HG02938 (cell line): Measurements from ENCODE around the gene TMEM63C.

Source experiments
- ATAC-seq: cut with Tn5 transposase; IDR thresholded peaks from one replicate; pipeline ENCODE4 v1.9.1; 2021; ENCODE audit warnings: mild to moderate bottlenecking, moderate library complexity; ENCODE audit not compliant: unreplicated experiment

Gene TMEM63C

DNA sequence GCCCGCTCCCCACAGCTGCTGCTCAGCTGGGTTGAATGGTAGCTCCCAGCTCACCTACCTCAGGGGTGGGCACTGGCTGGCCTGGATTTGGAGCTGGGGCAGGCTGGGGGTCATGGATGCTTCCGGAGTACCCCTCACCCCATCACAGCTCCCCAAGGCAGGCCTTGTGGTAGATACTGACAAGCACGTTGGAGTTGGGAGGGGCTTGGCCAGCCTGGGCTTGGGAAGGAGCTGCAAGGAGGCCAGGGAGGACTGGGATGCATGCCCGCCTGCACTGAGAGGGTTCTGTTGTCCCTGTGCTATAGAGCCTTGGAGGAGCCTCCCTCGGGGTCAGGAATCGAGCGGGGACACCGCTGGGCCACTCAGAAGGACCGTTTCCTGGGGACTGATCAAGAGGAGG lies 14.2 kb downstream of the TMEM63C start:
- ATAC-seq: no peak

DNA sequence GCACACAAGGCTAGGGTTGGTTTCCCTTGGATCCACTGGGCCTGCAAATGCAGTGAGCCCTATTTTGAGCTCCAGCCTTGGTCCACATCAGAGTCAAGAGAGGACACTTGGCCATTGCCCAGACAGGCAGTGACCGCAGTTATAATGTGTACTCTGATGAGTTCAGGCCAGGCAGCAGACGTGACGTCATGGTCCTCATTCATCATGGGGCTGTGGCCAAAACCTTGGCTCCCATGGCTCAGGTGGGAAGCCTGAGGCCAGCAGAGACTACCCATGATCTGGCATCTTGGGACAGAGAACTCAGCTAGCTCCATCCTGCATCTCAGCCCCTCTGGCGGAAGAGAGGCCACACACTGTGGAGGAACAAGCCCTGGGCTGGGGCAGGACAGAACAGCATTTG lies 16.4 kb downstream of the TMEM63C start:
- no peak for ATAC-seq

DNA sequence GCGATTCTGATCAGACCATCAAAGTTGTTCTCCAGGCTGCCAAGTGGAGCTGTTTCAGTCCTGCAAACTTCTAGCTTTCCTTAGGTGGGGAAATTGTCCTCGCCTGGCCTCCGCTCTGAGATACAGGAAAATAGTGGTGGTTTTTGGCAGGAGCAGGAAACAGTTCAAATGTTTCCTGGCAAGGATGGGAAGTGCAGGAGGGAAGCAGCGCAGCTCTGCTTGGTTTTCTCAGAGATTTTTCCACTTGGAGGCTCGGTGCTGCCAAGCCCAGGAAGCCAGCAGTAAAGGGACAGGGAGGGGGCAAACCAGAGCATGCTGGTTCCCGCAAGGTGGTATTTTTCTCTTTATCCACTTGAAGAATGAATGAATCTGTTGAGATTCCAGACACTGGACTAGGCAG lies 17.0 kb downstream of the TMEM63C start:
- ATAC-seq: no peak

DNA sequence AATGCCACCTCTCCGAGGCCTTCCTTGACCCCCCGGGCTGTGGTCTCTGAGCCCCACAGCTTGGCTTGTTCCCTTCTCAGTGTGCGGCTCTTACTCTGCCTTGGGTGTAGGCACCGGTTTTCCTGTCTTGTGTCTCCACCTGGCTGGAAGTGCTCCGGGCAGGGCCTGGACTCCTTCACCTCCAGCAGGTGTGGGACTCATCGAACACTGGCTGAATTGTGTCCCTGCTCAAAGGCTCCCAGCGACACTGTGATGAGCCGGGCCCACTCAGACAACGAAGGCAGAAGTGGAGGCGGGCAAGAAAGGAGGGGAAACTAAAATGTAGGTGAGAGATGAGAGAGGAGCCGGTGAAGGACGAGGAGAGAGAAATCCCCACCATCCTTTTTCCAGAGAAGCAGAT lies 18.0 kb downstream of the TMEM63C start:
- ATAC-seq: no peak

DNA sequence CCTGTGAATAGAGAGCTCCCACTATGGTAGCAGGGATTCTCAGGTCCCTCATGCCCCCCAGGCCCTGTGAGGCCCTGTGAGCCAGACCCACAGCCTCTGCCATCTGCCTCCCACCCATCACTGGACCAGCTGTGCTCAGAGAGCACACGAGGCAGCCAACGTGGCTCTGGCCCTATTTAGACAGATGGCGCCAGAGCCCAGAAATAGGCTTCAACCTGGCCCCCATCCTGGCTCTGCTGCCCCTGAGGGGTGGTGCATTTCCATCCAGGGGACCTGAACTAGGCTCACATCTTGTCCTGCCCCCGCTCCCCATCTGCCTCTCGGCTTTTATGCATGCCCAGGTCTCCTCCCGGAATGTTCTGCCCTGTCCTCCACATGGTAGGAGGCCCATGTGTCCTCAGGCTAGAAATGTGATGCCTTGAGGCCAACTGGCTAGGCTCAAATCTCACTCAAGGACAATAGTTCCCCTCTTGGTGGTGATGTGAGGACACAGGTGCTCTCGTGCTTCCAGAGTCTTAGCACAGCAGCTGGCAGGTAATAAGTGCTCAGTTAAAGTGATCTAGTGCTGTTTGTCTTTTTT lies 18.9 kb downstream of the TMEM63C start:
- no peak for ATAC-seq

DNA sequence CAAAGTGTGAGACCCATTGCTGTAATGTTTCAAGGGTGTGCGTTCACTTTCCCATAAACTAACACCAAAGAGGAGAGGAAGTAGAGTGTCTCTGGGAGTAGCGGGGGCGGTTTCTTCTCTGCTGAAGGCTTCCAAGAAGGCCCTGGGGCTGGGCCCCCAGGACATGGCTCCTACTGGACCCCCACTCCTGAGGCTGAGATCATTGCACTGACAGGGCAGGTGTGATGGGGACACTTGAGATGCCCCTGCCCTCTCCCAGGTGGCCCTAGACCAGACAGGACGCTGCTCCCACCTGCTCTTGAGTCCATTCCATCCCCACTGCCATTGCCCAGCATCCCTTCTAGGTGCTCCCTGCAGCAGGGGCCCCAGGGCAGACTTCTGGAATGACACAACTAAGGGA lies 20.1 kb downstream of the TMEM63C start:
- no peak for ATAC-seq

DNA sequence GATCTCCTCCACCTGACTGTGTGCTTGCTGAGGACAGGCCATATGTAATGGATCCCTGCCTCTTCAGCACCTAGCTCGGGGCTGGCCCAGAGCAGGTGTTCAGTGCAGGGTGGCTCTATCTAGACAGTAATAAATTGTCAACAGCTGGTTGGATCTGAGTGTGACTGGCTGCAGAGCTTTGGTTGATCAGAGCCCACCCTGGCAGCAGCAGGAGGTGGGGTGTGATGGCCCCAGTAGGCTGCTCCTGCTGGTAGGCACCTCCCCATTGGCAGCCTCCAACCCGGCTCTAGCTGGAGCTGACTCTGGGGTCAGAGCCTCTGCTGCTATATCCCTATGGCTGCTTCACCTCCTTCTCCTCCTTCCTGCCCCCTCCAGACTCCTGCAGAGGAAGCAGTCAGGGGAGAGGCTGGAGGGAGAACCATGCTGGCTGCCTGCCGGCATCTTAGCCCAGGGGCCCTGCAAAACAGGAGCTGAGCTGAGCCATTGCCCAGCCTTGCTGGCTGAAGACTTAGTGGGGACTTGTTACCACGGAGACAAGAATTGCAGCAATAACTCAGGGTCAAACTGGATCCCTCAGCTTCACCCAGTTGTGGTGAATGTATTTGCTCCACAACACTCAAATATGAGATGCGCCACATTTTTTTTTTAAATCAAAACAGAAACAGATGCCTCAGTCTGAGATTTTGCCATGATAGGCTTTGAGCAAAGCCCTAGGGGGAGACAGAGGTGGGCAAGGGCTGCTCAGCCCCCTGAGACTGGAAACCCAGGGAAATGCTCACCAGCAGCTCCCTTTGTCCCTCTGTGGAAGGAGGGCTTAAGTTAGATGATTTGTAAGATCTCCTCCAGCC lies 22.2 kb downstream of the TMEM63C start:
- no peak for ATAC-seq

DNA sequence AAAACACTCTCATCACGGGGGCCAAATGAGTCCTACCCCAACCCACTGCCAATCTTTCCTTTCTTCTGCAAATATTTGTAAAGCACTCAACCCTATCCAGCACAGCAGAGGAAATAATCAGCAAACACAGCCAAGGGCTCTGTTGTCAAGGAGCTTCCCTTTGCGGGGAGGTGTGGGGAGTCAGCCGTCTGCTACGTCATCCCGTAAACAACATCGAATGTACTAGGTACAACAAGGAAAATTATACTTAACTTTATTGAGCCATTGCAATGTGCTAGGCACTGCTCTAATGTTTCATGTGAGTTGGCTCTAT lies 22.8 kb downstream of the TMEM63C start:
- ATAC-seq: no peak

DNA sequence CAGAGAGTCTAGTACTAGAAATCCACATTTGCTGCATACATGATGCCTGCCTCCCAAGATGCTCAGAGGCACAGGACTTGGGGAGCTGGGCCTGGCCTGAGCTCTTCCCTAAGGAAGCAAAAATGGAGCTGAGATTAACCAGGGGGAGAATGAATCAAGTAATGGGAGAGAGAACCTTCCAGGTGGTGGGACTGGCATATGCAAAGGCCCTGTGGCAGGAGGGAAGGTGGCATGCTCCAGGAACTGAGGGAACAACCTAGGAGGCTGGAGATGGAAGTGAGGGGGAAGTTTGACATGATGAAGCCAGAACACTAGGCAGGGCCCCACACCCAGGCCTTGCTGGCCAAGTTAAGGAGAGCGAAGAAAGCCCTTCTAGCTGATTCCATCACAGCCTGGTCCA lies 23.3 kb downstream of the TMEM63C start:
- no peak for ATAC-seq

DNA sequence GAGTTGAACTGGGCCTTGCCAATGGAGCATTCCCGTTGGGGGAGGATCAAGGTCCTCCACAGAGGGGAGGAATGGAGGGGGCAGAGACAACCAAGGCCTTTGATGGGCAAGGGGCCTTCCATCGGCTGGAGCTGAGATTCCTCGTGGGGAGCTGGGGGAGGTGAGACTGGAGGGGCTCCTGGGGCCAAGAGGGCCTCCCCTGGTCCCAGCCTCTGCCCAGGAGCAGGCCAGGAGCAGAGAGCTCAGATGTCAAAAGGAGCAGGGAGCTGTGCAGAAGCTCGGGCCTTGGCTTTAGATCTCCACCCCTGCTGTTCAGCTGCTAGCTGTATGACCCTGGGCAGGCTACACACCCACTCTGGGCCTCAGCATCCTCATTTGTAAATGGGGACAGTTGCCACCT lies 24.0 kb downstream of the TMEM63C start:
- no peak for ATAC-seq

DNA sequence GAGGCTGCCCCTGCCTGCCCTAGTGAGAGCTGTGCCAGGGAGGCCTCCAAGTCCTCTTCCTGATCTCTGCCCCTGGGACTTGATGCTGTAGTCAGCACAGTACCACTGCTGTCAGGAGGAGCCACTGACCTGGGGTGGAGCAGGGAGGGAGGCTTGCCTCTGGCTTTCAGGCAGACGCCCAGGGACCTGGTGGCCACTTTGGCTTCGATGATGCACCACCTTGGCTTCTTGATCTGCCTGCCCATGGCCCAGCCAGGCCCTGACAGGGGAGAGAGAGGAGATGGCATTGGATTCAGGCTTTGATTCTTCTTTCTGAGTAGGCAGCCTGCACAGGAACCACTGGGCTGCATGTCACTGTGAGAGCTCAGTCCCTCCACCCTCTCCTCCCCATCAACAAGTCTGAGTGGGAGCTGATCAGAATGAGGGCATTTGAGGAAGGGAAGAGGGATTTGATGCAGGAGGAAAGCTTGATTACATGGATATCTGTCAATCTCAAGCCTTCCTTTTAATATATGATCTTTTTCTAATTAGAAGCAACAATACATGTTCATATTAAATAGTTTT lies 24.7 kb downstream of the TMEM63C start:
- ATAC-seq: no peak

DNA sequence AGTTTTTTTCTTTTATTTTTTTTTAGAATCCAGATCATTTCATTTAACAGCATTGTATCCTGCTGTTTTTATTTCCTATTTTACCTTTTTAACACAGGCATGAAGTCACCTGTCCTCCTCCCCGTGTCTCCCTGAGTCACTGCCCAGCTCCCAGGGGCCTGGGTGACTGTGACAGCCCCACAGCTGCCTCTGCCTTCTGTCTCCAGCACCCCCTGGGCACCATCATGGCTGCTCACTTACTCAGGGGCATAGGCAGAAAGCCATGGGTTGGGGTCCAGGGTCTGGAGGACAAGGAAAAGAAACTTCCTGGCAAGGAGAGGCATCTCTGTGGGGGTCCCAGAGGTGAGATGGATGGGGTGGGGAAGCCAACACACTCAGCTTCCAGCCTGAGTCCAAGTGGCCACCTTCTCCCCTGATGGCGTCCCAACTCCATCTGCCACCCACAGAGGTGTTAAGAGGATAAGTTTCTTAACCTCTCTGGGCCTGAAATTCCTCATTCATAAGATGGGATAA lies 25.3 kb downstream of the TMEM63C start:
- ATAC-seq: no peak

DNA sequence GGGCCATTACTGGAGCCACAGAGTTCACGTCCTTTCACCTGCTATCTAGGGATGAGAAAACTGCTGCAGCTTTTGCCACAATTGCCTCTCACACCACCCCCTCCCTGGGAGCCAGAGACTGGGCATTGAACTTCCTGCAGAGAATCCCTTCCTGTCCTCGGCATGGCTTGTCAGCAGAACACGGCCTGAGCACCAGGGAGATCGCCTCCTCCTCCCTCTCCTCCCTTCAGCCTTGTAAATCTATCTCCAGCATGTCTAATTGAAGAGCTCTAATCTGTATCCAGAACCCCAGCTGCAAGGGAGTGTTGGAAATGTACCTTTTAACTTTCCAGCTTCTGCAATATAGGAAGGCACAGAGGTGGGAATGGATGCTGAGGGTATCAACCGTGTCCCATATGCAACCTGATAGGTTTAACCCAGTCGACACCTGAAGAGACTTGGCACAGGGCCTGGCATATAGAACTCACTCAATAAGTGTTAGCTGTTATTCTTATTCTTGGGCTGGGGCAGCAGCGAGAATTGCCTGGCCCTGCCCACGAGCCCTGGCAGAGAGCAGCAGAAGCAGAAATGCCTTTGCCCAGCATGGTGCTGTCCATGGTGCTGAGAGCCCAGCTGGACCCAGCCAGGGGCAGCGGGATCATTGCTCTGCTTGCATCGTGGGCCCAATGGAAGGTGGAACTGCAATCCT lies 26.8 kb downstream of the TMEM63C start:
- ATAC-seq: no peak

DNA sequence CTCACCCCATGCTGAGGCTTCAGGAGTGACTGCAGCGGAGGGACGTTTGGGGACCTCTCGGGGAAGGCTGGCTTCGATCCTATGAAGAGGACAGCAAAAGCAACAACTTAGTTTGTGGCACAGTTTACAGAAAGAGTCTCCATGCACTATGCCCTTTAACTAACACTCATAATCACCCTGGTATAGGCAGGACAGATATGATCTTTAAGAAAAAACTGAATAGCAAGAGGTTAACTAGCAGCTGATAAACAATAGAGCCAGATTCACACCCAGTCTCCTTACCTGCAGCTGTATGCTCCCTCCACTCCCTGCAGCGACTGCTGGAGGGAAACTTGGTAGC lies 27.4 kb downstream of the TMEM63C start:
- ATAC-seq: no peak

DNA sequence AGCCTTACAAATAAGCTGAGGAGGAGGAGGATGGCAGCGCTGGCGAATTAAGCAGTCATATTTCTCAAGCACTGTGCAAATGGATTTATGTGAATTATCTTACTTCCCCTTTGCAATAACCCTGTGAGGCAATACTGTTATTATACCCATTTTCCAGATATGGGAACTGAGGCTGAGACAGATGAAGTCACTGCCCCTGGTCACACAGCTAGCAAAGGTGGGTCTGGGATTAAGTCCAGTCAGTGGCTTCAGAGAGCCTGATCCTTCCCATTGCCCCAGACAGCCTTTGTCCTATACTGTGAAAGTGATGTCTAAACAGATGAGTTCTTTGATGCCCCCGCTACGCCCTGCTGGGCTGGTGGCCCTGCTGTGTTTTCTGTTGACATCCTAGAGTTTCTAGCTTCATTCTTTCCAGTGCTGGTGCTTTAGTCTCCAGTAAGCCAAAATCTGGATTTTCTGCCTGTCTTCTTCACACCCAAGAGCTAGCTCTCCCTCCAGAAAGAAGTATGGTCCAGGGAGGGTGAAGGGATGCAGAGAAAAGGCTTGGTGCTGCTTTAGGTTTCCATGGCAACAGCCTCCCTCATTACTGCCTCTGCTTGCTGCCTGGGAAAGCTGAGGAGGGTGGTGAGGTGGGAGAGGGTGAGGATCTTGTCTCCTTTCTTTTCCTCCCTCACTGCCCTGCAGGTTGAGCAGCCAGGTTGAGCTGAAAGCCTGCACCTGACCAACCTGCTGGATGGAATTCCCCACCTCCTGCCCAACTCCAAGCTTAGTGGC lies 30.7 kb downstream of the TMEM63C start:
- no peak for ATAC-seq

DNA sequence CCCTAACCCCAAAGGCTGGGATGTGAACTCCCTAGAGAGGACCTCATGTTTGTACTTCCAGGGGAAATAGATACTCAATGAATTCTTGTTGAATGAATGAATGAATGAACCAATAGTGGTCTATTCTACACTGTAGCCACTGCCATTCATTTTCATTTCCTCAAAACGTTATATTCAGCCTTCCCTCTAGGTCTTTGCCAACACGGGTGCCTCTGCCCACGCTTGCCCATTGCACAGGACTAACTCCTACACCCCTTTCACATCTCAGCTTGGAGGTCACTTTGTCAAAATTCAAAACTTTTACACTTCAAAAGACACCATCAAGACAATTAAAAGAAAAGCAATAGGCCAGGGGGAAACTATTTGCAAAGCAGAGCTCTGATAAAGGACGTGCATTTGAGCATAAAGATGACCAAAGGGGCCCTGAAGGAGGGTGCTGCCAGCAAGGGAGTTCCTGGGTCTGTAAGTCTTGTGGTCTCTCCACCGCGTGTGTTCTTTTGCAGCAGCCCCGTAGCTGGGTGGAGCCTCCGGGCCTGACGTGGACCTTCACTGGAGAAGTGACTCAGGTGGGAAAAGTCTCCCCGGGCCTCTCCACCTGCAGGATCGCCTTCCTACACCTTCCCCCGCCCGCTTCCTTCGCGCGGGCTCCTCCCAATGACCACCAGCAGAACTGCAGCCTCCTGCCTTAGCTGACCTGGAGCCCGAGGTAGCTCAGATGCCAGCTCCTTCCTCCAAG lies 31.5 kb downstream of the TMEM63C start:
- no peak for ATAC-seq

DNA sequence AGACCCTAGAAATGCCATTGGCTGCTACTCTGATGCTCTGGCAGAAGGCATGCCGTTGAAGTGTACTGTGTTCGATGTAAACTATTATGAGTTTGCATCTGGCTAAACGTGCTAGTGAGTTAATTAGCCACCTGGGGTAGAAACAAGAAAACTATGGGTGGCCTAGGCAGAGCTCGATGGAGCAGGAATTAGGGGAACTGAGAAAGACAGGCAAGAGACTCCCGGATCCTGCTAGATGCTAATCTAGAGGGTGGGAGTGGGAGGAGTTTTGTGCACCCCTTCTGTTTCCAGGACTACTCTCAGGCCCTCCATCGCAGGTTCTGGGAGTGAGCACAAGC lies 32.0 kb downstream of the TMEM63C start:
- ATAC-seq: no peak

DNA sequence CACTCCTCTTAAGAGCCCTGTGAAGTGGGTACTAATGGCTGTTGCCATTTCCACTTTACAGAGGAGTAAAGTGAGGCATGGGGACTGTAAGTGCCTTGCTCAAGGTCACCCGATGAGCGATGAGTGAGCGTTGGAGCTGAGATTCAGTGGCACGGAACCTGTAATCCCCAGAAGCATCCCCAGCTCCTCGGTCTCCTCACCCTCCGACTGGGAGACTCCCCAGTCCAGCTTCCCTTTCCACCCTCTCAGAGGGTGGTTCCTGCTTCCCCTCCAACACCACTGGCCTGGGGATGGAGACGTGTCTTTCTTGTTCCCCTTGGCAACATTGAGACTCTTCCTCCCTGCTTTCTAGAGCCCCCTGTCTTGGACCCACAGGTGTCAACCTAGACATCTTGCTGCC lies 32.6 kb downstream of the TMEM63C start:
- no peak for ATAC-seq

DNA sequence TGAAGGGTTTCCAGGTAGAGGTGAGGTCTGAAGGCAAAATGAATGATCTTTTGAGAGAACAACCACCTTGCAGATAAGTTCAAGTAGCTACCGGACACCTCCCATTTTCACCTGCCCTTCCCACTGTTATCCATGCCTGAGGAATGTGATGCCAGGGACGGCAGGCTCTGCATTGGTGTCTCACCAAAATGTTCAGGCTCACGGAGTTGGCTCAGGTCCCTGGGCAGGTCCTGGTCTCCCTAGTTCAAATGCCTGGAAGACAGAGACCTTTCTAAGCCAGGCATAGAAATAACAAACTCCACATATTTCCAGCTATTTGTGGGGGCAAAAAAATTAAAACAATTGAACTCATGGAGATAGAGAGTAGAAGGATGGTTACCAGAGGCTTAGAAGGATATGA lies 36.0 kb downstream of the TMEM63C start:
- no peak for ATAC-seq

DNA sequence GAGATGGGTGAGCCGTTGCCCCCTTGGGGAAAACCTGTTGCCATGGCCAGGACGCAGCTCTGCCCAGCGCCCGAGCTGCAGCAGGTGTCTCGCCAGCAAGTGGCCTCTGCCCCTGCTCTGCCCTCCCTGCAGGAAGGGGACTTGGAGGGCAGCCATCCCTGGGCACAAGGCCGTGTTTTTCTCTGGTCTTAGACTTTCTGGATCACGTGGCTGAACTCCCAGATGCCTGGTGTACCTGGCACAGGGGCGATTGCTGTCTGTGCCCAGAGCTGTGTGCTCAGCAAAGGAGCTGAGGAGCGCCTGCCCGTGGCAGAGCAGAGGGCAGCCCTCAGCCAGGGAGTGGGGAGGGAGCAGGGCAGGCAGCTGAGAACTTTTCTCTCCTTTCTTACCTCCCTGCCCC lies 38.0 kb downstream of the TMEM63C start:
- ATAC-seq: no peak
